K562 (cell line): Measurements from ENCODE around the gene NAPB. TPM values are rescaled to one million over a fixed set of nuclear protein-coding genes. Genes with fewer than 3 reads are reported as not detected.

Experiments
- CCAR2 ChIP-seq: fragments of 200-400 bp; formaldehyde crosslinking; IDR thresholded peaks from 2 replicates; pipeline ENCODE4 v1.6.1; 2017; ENCODE audit warnings: mild to moderate bottlenecking, low read depth, low read length
- CHD1 ChIP-seq: fragments of 200-600 bp; sonication (generic); IDR thresholded peaks from one replicate; pipeline ENCODE4 v1.6.1; 2012; ENCODE audit warnings: mild to moderate bottlenecking, moderate library complexity, low read length, inconsistent platforms
- ERF ChIP-seq: fragments of 450-650 bp; formaldehyde crosslinking; IDR thresholded peaks from 2 replicates; pipeline ENCODE4 v1.4.0; 2020; ENCODE audit warnings: mild to moderate bottlenecking, mixed read lengths
- FOXJ2 ChIP-seq: fragments of 200-800 bp; sonication (Bioruptor generic); IDR thresholded peaks from 2 replicates; pipeline ENCODE4 v1.6.1; 2016; ENCODE audit warnings: missing genetic modification characterization, missing compliant biosample characterization
- HMG20A ChIP-seq: fragments of 450-650 bp; formaldehyde crosslinking; conservative IDR thresholded peaks from 2 replicates; pipeline ENCODE4 v1.4.0; 2020; ENCODE audit warnings: mild to moderate bottlenecking, mixed read lengths
- JUNB ChIP-seq: fragments of 450-650 bp; formaldehyde crosslinking; conservative IDR thresholded peaks from 2 replicates; pipeline ENCODE4 v1.4.0; 2020; ENCODE audit warnings: mild to moderate bottlenecking
- LEF1 ChIP-seq: fragments of 450-650 bp; IDR thresholded peaks from 2 replicates; pipeline ENCODE4 v1.6.1; 2016; ENCODE audit warnings: mild to moderate bottlenecking
- SMAD3 ChIP-seq: fragments of 450-650 bp; formaldehyde crosslinking; conservative IDR thresholded peaks from 2 replicates; pipeline ENCODE4 v1.4.0; 2020; ENCODE audit warnings: mild to moderate bottlenecking
- ZNF121 ChIP-seq: sonication (generic); formaldehyde crosslinking; conservative IDR thresholded peaks from 2 replicates; pipeline ENCODE4 v1.8.0; 2022; ENCODE audit warnings: missing genetic modification reagents
- ZNF282 ChIP-seq: sonication (generic); formaldehyde crosslinking; IDR thresholded peaks from 2 replicates; pipeline ENCODE4 v1.8.1; 2023; ENCODE audit warnings: missing genetic modification reagents
- polyA plus RNA-seq, 8 experiments: library from polyadenylated mRNA; depleted of rRNA in 4 of 8; stranded (reverse) in 5 of 8; unstranded in 3 of 8; fragments of >200 nt; fragmentation: Nextera tagmentation in 2 of 8; fragmentation: Illumina TruSeq in 1 of 8; extraction: Ambion mirVana in 2 of 8; extraction: Trizol in 1 of 8; gene quantifications; 2 replicates each; pipeline versions ENCODE4 v1.2.1 to v1.2.3, GENCODE V29; 2011 to 2014; ENCODE audit warnings: inconsistent platforms in 1 of 8, missing spikeins in 1 of 8
- total RNA-seq, 7 experiments: library from RNA; depleted of rRNA in 6 of 7; stranded (reverse); fragments of >200 nt in 6 of 7; fragmentation: Illumina TruSeq in 2 of 7; extraction: Trizol in 2 of 7; gene quantifications; 2 replicates each; pipeline versions ENCODE4 v1.2.1 to v1.2.3, GENCODE V29; 2011 to 2021; ENCODE audit warnings: low replicate concordance in 1 of 7
- TF ChIP-seq, protein P1 (sequence below): fragments of 450-650 bp; IDR thresholded peaks from 2 replicates; pipeline ENCODE4 v1.6.1; 2016; ENCODE audit warnings: low read depth
- TF ChIP-seq, protein P2 (sequence below): fragments of 250-450 bp; sonication (Bioruptor Pico); IDR thresholded peaks from 2 replicates; pipeline ENCODE4 v1.8.0; 2022; ENCODE audit warnings: inconsistent platforms, mild to moderate bottlenecking, moderate library complexity, borderline replicate concordance
- TF ChIP-seq, protein P3 (sequence below): fragments of 250-450 bp; sonication (Bioruptor Pico); IDR thresholded peaks from 2 replicates; pipeline ENCODE4 v1.6.1; 2021; ENCODE audit warnings: mild to moderate bottlenecking
- TF ChIP-seq, protein P4 (sequence below): fragments of 250-450 bp; sonication (Bioruptor Pico); IDR thresholded peaks from 2 replicates; pipeline ENCODE4 v1.5.0; 2020; ENCODE audit warnings: mild to moderate bottlenecking

The NAPB gene
- total and polyA plus RNA-seq, 9 of the 15 experiments (the other 6 are each of a cell fraction or from before 2014, with no cell fraction given), result 1.4 to 7.7 (median 5.2) TPM

DNA sequence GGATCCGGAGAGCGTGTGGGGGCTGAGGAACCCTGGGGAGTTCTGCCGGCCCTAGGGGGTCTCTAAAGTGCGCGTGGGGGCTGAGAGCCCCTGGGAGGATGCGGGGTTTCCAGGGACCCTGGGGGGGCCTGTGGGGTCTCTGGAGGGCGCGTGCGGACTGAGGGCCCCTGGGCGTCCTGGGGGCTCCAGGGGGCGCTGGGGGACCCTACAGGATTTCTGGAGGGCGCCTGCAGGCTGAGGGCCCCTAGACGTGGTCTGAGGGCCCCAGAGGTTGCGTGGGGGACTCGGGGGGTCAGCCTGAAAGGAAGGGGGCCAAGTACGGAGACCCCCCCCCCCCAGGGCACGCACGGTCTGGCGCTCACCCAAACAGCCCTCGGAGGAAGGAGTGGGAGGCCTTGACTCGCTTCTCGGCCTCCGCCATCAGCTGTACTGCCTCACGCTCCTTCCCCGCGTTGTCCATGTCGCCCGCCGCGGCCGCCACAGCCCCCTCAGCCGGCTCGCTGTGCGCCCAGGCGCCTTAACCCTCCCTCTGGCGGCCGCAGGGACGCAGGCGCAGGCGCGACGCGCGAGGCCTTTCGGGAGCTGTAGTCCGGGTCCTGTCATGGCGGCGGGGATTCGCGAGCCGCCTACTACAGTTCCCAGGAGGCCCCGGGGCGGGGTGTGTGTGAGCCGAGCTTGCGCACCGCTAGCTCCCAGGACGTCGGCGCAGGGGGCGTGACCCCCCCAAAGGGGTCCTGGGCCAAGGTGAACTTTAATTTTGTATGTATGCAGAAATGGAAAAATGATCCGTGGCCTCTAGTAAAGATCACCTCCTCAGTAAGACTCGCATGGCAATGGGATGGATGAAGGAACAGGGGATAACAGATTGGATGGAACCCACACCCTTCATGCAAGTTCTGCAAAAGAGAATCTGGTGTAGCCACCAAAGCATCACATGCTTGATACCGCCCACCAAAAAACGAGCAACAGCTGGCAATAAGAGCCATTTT, at the start of gene NAPB (continued):
- TF ChIP-seq, protein P1, sequence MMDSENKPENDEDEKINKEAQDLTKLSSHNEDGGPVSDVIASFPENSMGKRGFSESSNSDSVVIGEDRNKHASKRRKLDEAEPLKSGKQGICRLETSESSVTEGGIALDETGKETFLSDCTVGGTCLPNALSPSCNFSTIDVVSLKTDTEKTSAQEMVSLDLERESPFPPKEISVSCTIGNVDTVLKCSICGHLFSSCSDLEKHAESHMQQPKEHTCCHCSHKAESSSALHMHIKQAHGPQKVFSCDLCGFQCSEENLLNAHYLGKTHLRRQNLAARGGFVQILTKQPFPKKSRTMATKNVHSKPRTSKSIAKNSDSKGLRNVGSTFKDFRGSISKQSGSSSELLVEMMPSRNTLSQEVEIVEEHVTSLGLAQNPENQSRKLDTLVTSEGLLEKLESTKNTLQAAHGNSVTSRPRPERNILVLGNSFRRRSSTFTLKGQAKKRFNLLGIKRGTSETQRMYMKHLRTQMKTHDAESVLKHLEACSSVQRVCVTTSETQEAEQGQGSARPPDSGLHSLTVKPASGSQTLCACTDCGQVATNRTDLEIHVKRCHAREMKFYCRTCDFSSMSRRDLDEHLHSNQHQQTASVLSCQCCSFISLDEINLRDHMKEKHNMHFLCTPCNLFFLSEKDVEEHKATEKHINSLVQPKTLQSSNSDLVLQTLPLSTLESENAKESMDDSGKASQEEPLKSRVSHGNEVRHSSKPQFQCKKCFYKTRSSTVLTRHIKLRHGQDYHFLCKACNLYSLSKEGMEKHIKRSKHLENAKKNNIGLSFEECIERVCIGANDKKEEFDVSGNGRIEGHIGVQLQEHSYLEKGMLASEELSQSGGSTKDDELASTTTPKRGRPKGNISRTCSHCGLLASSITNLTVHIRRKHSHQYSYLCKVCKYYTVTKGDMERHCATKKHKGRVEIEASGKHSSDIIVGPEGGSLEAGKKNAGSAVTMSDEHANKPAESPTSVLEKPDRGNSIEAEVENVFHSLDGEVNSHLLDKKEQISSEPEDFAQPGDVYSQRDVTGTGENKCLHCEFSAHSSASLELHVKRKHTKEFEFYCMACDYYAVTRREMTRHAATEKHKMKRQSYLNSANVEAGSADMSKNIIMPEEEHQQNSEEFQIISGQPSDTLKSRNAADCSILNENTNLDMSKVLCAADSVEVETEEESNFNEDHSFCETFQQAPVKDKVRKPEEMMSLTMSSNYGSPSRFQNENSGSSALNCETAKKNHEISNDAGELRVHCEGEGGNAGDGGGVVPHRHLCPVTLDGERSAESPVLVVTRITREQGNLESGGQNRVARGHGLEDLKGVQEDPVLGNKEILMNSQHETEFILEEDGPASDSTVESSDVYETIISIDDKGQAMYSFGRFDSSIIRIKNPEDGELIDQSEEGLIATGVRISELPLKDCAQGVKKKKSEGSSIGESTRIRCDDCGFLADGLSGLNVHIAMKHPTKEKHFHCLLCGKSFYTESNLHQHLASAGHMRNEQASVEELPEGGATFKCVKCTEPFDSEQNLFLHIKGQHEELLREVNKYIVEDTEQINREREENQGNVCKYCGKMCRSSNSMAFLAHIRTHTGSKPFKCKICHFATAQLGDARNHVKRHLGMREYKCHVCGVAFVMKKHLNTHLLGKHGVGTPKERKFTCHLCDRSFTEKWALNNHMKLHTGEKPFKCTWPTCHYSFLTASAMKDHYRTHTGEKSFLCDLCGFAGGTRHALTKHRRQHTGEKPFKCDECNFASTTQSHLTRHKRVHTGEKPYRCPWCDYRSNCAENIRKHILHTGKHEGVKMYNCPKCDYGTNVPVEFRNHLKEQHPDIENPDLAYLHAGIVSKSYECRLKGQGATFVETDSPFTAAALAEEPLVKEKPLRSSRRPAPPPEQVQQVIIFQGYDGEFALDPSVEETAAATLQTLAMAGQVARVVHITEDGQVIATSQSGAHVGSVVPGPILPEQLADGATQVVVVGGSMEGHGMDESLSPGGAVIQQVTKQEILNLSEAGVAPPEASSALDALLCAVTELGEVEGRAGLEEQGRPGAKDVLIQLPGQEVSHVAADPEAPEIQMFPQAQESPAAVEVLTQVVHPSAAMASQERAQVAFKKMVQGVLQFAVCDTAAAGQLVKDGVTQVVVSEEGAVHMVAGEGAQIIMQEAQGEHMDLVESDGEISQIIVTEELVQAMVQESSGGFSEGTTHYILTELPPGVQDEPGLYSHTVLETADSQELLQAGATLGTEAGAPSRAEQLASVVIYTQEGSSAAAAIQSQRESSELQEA, result no peak
- TF ChIP-seq CHD1, result peak; percentile 48
- TF ChIP-seq JUNB (CRISPR knock-in tag), result no peak
- TF ChIP-seq, protein P2, sequence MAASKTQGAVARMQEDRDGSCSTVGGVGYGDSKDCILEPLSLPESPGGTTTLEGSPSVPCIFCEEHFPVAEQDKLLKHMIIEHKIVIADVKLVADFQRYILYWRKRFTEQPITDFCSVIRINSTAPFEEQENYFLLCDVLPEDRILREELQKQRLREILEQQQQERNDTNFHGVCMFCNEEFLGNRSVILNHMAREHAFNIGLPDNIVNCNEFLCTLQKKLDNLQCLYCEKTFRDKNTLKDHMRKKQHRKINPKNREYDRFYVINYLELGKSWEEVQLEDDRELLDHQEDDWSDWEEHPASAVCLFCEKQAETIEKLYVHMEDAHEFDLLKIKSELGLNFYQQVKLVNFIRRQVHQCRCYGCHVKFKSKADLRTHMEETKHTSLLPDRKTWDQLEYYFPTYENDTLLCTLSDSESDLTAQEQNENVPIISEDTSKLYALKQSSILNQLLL (CRISPR knock-in tag), result no peak
- TF ChIP-seq ZNF282 (CRISPR knock-in tag), result no peak
- TF ChIP-seq CCAR2, result no peak
- TF ChIP-seq SMAD3 (CRISPR knock-in tag), result no peak
- TF ChIP-seq, protein P3, sequence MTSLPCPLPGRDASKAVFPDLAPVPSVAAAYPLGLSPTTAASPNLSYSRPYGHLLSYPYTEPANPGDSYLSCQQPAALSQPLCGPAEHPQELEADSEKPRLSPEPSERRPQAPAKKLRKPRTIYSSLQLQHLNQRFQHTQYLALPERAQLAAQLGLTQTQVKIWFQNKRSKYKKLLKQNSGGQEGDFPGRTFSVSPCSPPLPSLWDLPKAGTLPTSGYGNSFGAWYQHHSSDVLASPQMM (CRISPR knock-in tag), result no peak
- TF ChIP-seq ERF (CRISPR knock-in tag), result no peak
- no peak for TF ChIP-seq LEF1
- TF ChIP-seq, protein P4, sequence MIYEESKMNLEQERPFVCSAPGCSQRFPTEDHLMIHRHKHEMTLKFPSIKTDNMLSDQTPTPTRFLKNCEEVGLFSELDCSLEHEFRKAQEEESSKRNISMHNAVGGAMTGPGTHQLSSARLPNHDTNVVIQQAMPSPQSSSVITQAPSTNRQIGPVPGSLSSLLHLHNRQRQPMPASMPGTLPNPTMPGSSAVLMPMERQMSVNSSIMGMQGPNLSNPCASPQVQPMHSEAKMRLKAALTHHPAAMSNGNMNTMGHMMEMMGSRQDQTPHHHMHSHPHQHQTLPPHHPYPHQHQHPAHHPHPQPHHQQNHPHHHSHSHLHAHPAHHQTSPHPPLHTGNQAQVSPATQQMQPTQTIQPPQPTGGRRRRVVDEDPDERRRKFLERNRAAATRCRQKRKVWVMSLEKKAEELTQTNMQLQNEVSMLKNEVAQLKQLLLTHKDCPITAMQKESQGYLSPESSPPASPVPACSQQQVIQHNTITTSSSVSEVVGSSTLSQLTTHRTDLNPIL (CRISPR knock-in tag), result no peak
- no peak for TF ChIP-seq HMG20A (CRISPR knock-in tag)
- no peak for TF ChIP-seq ZNF121 (CRISPR knock-in tag)
- TF ChIP-seq FOXJ2 (tag), result no peak
